ENCODE measurements around the gene FA2H.

GRCh38 chr16:74757349-74757748, 17.3 kb downstream of the FA2H start:
- TF ChIP-seq, protein P1, sequence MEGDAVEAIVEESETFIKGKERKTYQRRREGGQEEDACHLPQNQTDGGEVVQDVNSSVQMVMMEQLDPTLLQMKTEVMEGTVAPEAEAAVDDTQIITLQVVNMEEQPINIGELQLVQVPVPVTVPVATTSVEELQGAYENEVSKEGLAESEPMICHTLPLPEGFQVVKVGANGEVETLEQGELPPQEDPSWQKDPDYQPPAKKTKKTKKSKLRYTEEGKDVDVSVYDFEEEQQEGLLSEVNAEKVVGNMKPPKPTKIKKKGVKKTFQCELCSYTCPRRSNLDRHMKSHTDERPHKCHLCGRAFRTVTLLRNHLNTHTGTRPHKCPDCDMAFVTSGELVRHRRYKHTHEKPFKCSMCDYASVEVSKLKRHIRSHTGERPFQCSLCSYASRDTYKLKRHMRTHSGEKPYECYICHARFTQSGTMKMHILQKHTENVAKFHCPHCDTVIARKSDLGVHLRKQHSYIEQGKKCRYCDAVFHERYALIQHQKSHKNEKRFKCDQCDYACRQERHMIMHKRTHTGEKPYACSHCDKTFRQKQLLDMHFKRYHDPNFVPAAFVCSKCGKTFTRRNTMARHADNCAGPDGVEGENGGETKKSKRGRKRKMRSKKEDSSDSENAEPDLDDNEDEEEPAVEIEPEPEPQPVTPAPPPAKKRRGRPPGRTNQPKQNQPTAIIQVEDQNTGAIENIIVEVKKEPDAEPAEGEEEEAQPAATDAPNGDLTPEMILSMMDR (conservative IDR thresholded peaks at IDR 0.05 in 1 of 2, IDR thresholded peaks at IDR 0.05 in 1 of 2; ENCODE audit: extremely low read depth in 1 of 2, insufficient read depth in 1 of 2, low read depth in 1 of 2, low read length in 2 of 2) = no peak
- no peak for TF ChIP-seq EZH2 (IDR thresholded peaks at IDR 0.05; ENCODE audit: borderline replicate concordance, low read length)

Data from mammary epithelial cell (primary cell).